ENCODE results near the gene MCCD1. TPM values are rescaled to one million over a fixed set of nuclear protein-coding genes. Genes with fewer than 3 reads are reported as not detected.

MCCD1 gene
- total RNA-seq, 1 experiment from 2014 or later: not detected

DNA sequence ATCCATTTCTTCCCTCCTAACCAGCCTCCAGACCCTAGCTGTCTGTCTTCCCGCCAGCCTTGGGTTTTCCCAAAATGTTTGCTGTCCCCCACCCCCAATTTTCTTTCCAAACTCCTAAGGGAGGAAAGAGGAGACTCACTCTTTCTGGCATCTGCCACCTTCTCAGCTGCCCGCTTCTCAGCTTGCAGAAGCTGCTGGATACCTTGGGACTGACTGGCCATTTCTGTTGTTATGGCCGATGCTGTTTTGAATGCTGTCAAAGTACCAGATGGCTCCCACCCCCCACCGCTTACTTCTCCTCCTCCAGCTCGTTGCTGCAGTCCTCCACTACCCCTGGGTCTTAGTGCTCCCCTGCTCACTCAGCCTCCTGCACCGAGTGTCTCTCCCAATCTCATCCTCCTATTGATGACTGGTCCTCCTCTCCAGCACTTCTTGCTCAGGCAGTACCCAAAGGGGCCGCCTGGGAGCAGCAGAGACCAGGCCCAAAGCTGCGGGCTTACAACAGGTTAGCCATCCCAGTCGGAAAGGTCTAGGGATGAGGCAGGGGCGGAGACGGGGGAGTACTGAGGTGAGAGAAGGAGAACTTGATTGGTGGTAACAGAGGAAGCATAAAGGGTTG, 17.7 kb downstream of the MCCD1 start, which contains the start of gene ATP6V1G2:
Gene ATP6V1G2, minus strand, starts transcription at position 270 of the 619 bp plus-strand sequence. Its CDS starts 49 bp downstream, at position 221.
- no peak within 1 kb of the TSS for H4K8ac ChIP-seq (replicated peaks; ENCODE audit: insufficient read length, low read depth, low read length)
- H3K27ac ChIP-seq (ENCODE audit: insufficient read length, low read depth, low read length): no peak within 1 kb of the TSS
- H3K79me1 ChIP-seq (ENCODE audit: insufficient read depth, low read depth, low read length, poor library complexity, severe bottlenecking): peaks cover 3% of the 10 kb centered on the region
- H3K4ac ChIP-seq (ENCODE audit: low read depth, low read length): no peak within 1 kb of the TSS
- no peak within 1 kb of the TSS for H3K56ac ChIP-seq (ENCODE audit: insufficient read length, low read depth, low read length)
- H2BK20ac ChIP-seq (ENCODE audit: low read depth, low read length, poor library complexity, severe bottlenecking): no peak within 1 kb of the TSS
- no peaks in the 10 kb centered on the region for H3K9me3 ChIP-seq (ENCODE audit: control insufficient read depth, low read depth, low read length)
- H2AFZ ChIP-seq (ENCODE audit: low read length): no peak within 1 kb of the TSS
- no peak within 1 kb of the TSS for H2BK15ac ChIP-seq (ENCODE audit: low read depth, low read length)
- no peaks in the 10 kb centered on the region; the same call in 1 of the 2 replicates for H3K4me1 ChIP-seq (ENCODE audit: insufficient read depth, low read length)
- TF ChIP-seq, protein P1, sequence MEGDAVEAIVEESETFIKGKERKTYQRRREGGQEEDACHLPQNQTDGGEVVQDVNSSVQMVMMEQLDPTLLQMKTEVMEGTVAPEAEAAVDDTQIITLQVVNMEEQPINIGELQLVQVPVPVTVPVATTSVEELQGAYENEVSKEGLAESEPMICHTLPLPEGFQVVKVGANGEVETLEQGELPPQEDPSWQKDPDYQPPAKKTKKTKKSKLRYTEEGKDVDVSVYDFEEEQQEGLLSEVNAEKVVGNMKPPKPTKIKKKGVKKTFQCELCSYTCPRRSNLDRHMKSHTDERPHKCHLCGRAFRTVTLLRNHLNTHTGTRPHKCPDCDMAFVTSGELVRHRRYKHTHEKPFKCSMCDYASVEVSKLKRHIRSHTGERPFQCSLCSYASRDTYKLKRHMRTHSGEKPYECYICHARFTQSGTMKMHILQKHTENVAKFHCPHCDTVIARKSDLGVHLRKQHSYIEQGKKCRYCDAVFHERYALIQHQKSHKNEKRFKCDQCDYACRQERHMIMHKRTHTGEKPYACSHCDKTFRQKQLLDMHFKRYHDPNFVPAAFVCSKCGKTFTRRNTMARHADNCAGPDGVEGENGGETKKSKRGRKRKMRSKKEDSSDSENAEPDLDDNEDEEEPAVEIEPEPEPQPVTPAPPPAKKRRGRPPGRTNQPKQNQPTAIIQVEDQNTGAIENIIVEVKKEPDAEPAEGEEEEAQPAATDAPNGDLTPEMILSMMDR (conservative IDR thresholded peaks at IDR 0.05): peak; percentile 96
- H3K14ac ChIP-seq (ENCODE audit: insufficient read depth, low read length): no peak within 1 kb of the TSS
- peak within 1 kb of the TSS; percentile 56 for H3K4me2 ChIP-seq (ENCODE audit: insufficient read depth, insufficient read length, low read length)
- H3K27me3 Mint-ChIP-seq (ENCODE audit: low read depth): no peaks in the 10 kb centered on the region
- no peaks in the 10 kb centered on the region; a peak in 1 of 5 replicates for H3K9me3 Mint-ChIP-seq
- no peaks in the 10 kb centered on the region for H3K23me2 ChIP-seq (ENCODE audit: insufficient read length, low read depth, low read length, poor library complexity, severe bottlenecking)
- no peaks in the 10 kb centered on the region for H3K27me3 ChIP-seq (ENCODE audit: insufficient read depth, low read length)
- H3T11ph ChIP-seq (ENCODE audit: low read length): no peak within 1 kb of the TSS
- DNase-seq: peak; percentile 99
- peak within 1 kb of the TSS; percentile 70 to 84 for H3K4me3 Mint-ChIP-seq
- H4K5ac ChIP-seq (ENCODE audit: insufficient read length, low read depth, low read length): no peak within 1 kb of the TSS
- H4K20me1 ChIP-seq (ENCODE audit: control insufficient read depth, insufficient read depth, insufficient read length): no peaks in the 10 kb centered on the region
- H3K27ac Mint-ChIP-seq: peak within 1 kb of the TSS; percentile 83 to 97 (median 94)
- H3K4me1 Mint-ChIP-seq: peaks cover 20 to 30% of the 10 kb centered on the region in 2 experiments
- H2BK120ac ChIP-seq (ENCODE audit: low read depth, low read length, poor library complexity, severe bottlenecking): no peak within 1 kb of the TSS
- no peak within 1 kb of the TSS for H3K18ac ChIP-seq (ENCODE audit: insufficient read length, low read depth, low read length)
- no peak within 1 kb of the TSS for H2AK5ac ChIP-seq (ENCODE audit: insufficient read length, low read length)
- no peaks in the 10 kb centered on the region; the same call in 1 of the 2 replicates for H3K79me2 ChIP-seq (ENCODE audit: insufficient read depth, low read length)
- no CpG with 5 or more reads among the region's 11 CpGs for WGBS (ENCODE audit: extremely low coverage, insufficient read length, low lambda C conversion rate)
- H4K91ac ChIP-seq (ENCODE audit: insufficient read length, low read depth, low read length): no peak within 1 kb of the TSS
- H3K9ac ChIP-seq (ENCODE audit: extremely low read depth, insufficient read length, low read length): peak within 1 kb of the TSS; percentile 12
- H3K23ac ChIP-seq (ENCODE audit: insufficient read length, low read depth, low read length): no peak within 1 kb of the TSS
- no peak within 1 kb of the TSS for H2BK5ac ChIP-seq (ENCODE audit: insufficient read length, low read length)
- H2BK12ac ChIP-seq (ENCODE audit: insufficient read length, low read depth, low read length): no peak within 1 kb of the TSS
- peaks cover 7 to 30% (median 22%) of the 10 kb centered on the region in 3 experiments for H3K36me3 Mint-ChIP-seq (ENCODE audit: insufficient read depth in 1 of 3, low read depth in 3 of 3)

Data from H9 (cell line).